PC-9 (cell line): ENCODE results near the gene NR6A1.

Source experiments
- CTCF ChIP-seq: fragments of 200-600 bp; sonication (generic); conservative IDR thresholded peaks from 2 replicates; pipeline ENCODE4 v1.6.1; 2017; ENCODE audit warnings: mixed run types, antibody characterized with exemption, mild to moderate bottlenecking, moderate library complexity
- EZH2 ChIP-seq: fragments of 200-600 bp; sonication (generic); IDR thresholded peaks from 2 replicates; pipeline ENCODE4 v1.8.0; 2017; ENCODE audit warnings: antibody characterized with exemption, low read depth

- TF ChIP-seq CTCF (no peak), EZH2 (no peak)
Observed at GRCh38 chr9:124485201-124485600, 285.9 kb downstream of the NR6A1 start.
